T-helper 2 cell treated with Interferon-gamma antibody and Interleukin-4, amounts not matched to agents 100 ng/mL and 5 ng/mL, for 36 hours (primary cell): ENCODE measurements around the gene RDX. TPM values are rescaled to one million over a fixed set of nuclear protein-coding genes. Genes with fewer than 3 reads are reported as not detected.

Experiments used
- intact Hi-C: fragments of 100-400 bp; cut with micrococcal nuclease; formaldehyde crosslinking; loops from one replicate; pipeline ENCODE4 v1.15.1; 2023
- total RNA-seq: library from RNA; stranded (reverse); gene quantifications from 2 replicates; pipeline ENCODE4 v1.2.3, GENCODE V29; 2022

RDX gene
- total RNA-seq, 1 donor from 2014 or later = 47.3 TPM

DNA sequence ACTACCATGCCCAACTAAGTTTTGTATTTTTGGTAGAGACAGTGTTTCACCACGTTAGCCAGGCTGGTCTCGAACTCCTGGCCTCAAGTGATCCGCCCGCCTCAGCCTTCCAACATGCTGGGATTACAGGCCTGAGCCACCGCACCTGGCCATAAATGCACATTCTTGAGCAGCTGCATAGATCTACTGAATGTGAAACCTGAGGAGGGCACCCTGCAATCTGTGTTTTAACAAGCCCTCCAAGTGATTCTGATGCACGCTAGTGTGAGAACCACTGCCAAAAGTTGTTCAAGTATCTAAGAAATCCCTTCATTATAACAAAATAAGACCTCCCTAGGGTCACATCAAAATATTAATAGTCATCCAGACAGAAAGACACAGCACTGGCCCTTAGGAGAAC, 89.3 kb downstream of the RDX start:
- intact Hi-C loops = no loop called here

DNA sequence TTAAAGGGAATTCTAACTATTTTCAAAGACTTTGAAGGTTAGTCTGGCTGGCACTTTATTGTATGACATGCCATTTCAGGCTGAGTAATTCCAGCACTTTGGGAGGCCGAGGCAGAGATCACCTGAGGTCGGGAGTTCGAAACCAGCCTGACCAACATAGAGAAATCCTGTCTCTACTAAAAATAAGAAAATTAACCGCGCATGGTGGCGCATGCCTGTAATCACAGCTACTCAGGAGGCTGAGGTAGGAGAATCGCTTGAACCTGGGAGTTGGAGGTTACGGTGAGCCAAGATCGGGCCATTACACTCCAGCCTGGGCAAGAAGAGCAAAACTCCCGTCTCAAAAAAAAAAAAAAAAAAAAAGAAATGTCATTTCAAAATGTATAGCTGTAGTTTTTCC, 95.6 kb downstream of the RDX start:
- intact Hi-C loops = loop anchor here (1.0 to 5.0 kb wide), 4 partner anchors 166 to 1031 kb away; no protein-coding TSS in a partner anchor

DNA sequence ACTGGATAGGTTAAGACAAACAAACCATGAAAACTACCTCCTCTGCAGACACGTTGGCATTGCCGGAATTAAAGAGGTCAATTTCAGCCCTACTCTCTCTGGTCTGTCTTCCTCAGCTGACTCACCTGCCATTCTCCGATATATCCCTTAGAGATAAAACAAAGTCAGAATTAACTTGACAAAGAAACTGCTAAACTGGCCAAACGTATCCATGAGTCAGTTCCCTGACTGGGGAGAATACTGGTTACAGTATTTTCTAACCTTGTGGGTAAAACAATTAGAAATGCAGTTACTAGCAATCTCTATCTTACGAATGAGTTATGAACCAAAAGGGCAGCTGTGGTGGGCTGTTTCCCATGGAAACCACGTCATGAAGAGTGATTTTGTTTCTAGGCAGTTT, 96.2 kb downstream of the RDX start:
- intact Hi-C loops = loop anchor here (2.0 to 5.0 kb wide), 2 partner anchors 167 to 1032 kb away; no protein-coding TSS in a partner anchor

DNA sequence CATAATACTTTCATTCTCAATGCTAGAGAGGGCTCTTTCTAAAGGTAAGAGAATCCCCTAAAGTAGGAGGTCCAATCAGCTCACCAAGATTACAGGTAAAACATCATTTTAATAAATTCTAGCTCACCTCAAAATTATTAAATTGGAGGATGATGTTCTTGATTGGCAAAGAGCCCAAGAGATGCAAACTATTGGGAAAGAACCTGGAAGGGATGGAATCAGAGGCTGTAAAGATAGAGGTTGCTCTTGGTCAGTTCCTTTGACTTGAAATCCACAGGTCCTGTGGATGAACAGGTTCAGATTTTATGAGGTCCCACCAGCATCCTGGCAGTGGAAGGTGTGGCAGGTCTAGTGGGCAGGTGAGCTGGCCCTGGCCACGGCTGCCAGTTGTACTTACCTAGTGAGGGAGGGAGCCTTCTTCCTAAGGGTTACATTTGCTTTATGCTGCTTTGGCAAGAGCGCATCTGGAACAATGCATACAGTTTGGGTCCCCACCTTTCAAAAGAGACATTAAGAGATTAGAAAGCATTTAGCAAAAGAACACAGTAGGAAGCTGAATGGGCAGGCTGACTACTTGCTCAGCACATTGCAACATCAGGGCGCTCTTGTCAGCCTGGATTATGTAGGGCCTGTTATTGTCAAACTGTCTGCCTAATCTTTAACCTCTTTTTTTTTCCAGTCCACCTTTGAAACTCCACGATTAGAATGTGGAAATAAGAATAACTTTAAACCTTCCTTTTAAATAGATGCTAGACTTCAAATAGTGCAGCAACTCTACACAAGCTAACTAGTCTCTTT, 97.0 kb downstream of the RDX start:
- intact Hi-C loops = no loop called here

DNA sequence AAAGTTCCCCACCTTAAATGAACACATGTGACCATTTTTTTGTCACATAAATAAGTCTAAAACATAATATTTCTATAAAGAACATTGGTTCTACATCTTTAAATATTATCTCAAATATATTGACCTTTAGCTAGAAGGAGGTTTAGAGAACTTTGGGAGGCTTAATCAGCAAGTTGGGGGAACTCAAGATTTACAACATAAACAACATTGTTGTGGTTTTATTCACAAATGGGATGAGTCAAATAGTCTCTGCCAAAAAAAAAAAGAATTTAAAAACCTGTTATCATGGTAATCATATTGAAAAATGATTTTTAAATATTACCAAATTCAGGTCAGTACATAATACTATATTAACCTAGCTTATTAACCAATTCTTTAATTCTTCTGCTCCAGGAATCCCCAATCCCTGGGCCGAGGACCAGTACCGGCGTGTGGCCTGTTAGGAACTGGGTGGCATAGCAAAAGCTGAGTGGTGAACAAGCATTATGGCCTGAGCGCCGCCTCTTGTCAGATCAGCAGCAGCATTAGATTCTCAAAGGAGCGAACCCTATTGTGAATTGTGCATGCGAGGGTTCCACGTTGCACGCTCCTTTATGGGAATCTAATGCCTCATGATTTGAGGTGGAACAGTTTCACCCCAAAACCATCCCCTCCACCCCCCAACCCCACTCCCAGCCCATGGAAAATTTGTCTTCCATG, 98.2 kb downstream of the RDX start:
- intact Hi-C loops = no loop called here

DNA sequence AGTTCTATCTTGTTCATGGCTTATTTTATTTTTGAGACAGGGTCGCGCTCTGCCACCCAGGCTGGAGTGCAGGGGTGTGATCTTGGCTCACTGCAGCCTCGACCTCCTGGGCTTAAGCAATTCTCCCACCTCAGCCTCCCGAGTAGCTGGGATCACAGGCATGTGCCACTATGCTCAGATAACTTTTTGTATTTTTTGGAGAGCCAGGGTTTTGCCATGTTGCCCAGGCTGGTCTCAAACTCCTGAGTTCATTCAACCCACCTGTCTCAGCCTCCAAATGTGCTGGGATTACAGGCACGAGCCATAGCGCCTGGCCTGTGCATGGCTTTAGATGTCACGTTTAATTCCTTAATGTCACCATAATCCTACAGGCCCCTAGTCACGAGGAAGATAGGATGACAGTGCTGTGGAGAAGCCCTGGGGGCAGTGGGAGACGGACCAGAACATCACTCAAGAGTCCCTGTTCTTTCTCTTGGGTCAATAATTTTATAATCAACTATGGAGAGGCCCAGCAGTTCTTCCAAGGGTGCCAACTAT, 99.5 kb downstream of the RDX start:
- intact Hi-C loops = no loop called here

DNA sequence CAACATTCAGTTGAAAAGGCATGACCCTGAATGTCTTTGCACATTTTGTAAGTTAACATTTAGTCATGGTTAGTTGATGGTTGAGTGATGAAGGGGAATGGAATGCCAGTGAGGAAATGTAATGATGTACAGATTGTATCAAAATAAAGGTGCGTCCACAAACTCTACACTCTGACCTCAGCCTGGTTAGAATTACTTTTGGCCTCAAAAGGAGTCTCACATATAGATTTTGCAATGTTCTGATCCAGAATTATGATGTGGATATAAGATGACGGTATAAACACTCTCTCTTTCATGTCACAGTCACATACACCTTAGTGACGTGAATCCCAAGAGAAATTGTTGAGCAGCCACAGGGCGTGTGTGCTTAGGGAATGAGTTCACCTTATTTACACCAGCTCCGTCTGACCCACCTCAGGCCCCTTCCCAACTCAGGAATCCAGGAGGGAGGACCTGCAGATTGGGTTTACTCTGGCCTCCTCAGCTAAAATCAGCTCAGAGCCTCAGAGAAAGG, 100.1 kb downstream of the RDX start:
- intact Hi-C loops = no loop called here

DNA sequence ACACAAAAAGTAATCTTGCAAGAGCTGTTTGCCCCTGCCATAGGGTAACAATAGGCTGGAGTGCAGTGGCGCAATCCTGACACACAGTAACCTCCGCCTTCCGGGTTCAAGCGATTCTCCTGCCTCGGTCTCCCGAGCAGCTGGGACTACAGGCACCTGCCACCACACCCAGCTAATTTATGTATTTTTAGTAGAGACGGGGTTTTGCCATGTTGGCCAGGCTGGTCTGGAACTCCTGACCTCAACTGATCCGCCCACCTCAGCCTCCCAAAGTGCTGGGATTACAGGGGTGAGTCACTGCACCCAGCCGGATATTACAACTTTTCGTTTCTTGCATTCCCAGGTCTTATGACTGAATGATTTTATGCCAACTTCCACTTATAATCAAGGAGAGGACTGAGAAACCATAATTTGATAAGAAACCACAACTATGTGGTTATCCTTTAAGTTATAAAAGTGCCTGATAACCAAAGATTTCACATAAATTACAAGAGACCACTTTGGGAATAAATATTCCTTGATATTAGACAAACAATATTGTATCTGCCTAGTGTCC, 102.1 kb downstream of the RDX start:
- intact Hi-C loops = loop anchor here (5.0 kb wide), 2 partner anchors 102 to 247 kb away; partner anchors contain the start of gene ZC3H12C

DNA sequence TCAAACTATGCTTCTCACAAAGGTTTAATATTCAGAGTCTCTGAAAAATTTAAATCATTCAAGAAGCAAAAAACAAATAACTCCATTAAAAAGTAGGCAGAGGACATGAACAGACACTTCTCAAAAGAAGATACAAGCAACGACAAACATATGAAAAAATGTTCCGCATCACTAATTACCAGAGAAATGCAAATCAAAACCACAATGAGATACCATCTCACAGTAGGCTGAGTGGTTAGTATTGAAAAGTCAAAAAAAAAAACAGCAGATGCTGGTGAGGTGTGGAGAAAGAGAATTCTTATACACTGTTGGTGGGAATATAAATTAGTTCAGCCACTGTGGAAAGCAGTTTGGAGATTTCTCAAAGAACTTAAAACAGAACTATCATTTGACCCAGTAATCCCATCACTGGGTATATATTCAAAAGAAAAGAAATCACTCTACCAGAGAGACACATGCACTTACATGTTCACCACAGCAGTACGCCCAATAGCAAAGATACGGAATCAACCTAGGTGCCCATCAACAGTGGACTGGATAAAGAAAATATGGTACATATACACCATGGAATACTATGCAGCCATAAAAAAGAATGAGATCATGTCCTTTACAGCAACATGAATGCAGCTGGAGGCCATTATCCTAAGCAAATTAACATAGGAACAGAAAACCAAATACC, 103.7 kb downstream of the RDX start:
- intact Hi-C loops = loop anchor here (2.0 to 5.0 kb wide), 3 partner anchors 18 to 245 kb away; partner anchors contain the start of gene ZC3H12C

DNA sequence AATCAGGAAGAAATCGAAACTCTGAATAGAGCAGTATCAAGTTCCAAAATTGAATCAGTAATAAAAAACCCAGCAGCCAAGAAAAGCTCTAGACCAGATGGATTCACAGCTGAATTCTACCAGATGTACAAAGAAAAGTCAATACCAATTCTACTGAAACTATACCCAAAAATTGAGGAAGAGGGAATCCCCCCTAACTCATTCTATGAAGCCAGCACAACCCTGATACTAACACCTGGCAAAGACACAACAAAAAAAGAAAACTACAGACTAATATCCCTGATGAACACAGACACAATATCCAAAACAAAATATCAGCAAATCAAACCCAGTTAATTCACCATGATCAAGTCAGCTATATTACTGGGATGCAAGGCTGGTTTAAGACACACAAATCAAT, 105.5 kb downstream of the RDX start:
- intact Hi-C loops = loop anchor here (5.0 kb wide), 2 partner anchors 99 to 244 kb away; partner anchors contain the start of gene ZC3H12C

DNA sequence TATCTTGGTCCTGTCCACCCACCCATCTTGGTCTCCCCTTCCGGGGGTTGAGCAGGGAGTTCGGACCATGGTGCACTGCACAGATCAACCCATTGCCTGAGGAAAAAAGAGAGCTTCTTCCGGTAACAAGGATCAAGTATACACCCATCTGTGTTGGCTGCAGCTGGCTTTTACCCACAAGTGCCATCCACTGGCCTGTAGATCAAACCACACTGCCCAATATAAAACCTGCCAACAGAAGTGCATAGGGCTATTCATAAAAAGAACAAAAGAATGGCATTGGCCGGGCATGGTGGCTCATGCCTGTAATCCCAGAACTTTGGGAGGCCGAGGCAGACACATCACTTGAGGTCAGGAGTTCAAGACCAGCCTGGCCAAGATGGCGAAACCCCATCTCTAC, 108.7 kb downstream of the RDX start:
- intact Hi-C loops = no loop called here

DNA sequence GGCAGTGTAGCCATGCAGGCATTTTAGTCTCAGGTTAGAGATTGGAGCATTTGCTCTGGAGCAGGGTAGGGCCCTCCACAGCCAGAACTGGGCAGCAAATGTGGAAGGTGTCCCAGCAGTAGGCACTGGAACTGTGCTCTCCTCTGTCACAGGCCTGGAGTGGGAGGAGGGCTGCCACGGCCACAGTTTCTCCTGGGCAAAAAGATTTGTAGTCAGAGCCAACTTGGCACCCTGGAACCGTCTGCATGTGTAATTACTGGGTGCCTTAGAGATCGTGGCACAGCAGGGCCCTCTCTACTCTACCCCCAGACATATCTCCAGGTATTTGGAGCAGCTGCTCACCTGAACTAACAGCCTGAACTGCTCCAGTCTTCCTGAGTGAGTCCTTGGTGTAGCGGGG, 109.5 kb downstream of the RDX start:
- intact Hi-C loops = no loop called here

DNA sequence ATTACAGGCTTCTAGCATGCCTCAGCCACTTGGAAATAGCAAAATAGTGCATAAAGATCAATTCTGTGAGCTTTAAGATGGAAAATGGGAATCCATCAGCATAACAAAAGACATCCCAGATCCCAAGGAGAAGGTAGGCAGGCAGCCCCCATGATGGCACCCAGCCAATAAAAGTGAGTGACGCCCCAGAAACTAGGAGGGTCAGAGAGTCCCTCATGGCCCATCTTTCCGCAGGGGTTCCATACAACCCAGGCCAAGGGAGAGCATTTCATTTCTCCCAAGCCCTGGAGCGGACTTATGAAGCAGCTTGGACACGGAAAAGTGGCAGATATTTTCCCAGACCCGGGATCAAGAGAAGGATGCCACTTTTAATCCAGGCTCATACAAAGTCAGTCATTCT, 110.0 kb downstream of the RDX start:
- intact Hi-C loops = no loop called here

DNA sequence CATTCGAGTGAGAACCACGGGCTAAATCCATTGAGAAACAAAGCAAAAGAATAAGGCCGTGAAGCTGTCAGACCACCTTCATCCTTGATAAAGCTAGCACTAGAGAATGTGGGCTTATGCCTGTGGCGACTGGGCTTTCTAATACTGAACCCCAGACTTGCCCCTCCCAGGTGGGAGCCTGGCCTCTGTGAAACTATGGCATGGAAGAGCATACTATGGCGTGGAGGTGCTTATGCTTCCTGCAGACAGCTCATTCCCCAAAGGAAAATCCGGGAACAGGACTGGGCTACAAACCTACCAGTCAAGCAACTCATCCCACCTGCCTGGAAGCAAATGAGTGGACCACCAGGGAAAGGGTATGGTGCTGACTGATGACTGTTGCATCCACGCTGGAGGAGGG, 110.8 kb downstream of the RDX start:
- intact Hi-C loops = no loop called here

DNA sequence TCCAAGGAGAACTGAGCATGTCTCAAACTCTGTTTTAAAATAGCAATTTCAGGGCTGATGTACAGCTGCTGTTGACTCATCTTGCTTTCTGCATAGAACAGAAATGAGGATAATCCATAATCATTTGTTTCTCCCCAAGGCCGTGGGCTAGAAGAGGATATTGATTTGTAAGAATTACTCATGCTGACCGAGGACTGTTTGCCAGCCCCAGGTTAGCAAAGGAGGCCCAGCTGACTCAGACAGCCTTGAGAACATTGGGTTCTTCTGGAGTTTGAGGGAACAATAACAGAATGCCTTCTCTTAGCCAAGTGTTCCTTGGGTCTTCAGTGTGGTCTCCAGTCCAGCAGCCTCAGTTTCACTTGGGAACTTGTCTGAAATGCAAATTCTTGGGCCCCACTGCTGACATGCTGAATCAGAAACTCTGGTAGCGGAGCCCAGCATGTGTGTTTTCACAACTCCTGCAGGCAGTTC, 111.3 kb downstream of the RDX start:
- intact Hi-C loops = no loop called here

DNA sequence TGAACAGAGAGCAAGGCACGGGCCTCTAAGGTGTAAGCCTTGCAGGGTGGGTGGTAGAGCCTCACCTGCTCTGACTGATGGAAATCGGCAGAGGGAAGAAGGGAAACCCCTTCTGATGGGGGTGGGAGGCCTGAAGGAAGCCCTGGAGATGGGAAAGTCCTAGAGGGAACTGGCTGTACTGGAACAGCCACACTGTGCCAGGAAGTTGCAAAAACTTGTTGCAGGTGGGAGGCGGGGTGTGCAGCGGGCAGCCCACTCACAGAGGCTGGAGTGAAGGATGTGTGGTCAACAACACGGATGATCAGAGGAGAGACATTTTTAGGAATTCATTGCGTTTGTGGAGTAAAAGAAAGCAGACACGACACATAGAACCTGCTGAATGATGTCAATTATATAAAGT, 112.0 kb downstream of the RDX start:
- intact Hi-C loops = no loop called here

DNA sequence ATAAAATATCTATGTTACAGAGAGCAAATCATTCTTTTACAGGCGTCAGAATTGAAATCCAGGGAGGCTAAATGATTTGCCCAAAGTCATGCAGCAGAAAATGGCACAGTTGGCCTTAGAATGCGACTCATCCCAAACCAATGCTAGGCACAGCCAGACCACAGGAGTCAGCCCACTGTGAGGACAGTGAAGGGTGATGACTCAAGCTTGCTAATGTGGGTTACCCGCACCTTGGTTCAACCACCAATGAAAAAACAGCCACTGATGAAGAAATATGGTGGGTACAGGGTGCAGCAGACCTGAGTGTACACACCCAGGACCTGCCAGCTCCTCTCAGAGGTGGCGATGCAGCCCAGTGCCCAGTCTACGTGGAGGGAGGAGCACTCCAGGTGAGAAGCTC, 113.5 kb downstream of the RDX start:
- intact Hi-C loops = no loop called here

DNA sequence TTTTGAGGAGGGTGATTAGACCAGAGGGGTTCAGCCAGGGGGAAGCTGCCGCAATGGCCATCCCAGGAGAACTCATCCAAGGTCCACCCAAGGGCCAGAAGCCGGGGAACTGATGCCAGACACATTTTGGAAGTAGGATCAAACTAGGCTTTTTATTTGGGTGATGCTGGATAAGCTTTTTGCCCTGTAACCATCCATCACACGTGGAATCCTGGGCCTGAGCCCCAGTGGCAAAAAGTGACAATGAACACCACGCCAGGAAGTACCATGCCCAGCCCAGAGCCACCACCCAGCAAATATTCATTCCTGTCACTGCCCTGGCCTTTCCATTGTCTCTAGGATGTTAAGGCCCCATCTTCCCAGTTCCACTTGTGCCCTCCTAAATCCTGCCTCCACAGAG, 117.3 kb downstream of the RDX start:
- intact Hi-C loops = no loop called here

DNA sequence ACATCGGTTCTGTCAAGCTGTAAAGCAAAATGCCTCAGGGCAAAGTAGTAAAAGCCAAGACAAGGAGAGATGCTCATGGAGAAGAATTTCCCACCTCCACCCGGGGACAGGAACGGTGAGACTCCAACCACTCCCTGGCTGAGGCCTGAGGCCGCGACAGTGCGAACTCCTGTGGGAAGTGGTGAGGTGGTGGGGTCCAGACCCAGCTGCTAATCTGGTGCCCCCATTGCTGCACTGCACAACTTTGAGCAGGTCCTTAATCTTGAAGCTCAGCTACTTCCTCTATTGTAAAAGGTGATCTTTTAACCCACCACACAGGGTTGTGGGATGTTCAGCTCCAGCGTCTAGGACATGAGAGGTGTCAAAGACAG, 119.3 kb downstream of the RDX start:
- intact Hi-C loops = no loop called here

DNA sequence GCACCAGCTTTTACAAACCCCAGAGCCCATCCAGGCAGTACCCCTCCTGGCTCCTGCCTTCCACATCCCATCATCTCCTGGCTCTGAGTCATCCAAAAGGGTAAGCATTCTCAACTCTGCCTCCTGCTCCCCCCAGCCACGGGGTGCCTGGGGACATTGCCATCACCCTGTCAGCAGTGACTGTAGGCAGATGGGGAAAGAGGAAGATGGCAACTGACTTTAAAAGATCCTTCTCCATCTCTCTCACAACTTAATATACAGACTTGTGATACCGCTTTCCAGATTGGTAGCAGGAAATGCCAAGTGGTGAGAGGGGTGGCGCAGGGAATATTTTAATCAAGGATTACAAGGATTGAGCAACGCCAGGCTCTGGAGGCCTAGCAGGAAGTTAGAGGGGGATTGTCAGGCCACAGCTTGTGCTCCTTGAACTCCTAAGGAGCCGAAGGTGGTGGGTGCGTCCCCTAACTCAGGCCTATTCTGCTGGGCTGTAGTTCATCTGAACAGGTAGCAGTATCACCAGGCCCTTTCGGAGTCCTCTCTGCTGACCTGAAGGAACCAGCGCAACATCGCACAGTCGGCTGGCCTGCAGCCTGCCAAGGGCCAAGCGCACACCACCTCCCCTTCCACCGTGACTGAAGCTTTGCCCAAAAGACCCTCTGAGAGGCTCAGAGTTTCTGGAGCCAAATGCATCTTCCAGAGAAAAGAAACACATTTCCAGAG, 119.9 kb downstream of the RDX start:
- intact Hi-C loops = no loop called here
